Measurements from ENCODE around the gene OR3A2.
"Not testable (repeated sequence)": the region's sequence is repeated elsewhere in the genome, so short reads cannot be mapped to it uniquely, and the experiment has no call there.

GRCh38 chr17:3403856-3404255, 17.7 kb upstream of the OR3A2 start:
- TF ChIP-seq CTCF (optimal IDR thresholded peaks at IDR 0.05 in 1 of 3, IDR thresholded peaks at IDR 0.05 in 1 of 3, conservative IDR thresholded peaks at IDR 0.05 in 1 of 3; ENCODE audit: extremely low read depth in 1 of 3, insufficient read depth in 2 of 3, low read length in 3 of 3); EZH2 (IDR thresholded peaks at IDR 0.05; ENCODE audit: low read length): not testable (repeated sequence)
